OCI-LY1 (cell line): ENCODE results near the gene TBX10.

Experiments
- CTCF ChIP-seq: fragments of 200-600 bp; sonication (generic), shearing (Covaris generic); IDR thresholded peaks from 2 replicates; pipeline ENCODE4 v1.5.1; 2017; ENCODE audit warnings: mild to moderate bottlenecking, antibody characterized with exemption, low read length, moderate library complexity, mixed read lengths
- EZH2 ChIP-seq: fragments of 200-600 bp; sonication (generic), shearing (Covaris generic); IDR thresholded peaks from 2 replicates; pipeline ENCODE4 v1.8.0; 2017; ENCODE audit warnings: borderline replicate concordance, mixed run types, mild to moderate bottlenecking, antibody characterized with exemption, low read length, moderate library complexity, mixed read lengths

DNA sequence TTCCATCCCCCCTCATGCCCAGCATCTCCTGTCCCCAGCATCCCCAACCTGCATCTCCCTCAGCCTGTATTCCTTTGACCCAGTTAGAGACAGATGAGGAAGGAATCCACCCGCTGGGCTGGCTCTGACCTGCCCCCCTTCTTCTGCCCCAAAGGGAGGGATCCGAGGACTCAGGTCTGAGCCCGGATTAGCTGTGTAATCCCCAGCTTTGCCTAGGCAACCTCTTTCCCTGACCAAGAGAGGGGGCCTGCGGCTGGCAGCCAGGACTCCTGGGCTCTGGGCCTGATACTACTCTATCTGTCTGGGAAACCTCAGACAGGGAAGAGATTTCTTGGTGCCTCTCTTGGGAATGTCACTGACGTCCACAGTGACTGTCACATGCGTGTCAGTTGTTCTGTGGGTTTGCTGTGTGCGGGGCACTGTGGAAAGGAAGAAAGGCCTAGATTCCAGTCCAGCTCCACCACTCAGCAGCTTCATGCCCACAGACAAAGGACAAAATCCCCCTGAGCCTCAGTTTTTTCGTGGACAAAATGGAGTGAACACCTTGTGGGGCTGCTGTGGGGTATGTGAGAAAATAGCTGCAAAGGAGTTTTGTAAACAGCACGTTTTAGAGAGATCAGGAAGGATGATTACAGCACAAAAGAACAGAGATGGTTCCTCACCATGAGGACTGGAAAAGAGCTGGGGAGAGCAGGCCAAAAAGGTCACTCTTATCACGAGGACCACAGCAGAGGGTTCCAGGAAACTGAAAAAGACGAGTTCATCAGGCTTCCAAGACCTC is 34.1 kb downstream of the TBX10 start:
- TF ChIP-seq EZH2 (no peak), CTCF (no peak)
